Measurements from ENCODE around the gene PIK3CG. TPM values are rescaled to one million over a fixed set of nuclear protein-coding genes. Genes with fewer than 3 reads are reported as not detected.

The PIK3CG gene
- total RNA-seq, 1 experiment from 2014 or later, result 0.05 TPM

DNA sequence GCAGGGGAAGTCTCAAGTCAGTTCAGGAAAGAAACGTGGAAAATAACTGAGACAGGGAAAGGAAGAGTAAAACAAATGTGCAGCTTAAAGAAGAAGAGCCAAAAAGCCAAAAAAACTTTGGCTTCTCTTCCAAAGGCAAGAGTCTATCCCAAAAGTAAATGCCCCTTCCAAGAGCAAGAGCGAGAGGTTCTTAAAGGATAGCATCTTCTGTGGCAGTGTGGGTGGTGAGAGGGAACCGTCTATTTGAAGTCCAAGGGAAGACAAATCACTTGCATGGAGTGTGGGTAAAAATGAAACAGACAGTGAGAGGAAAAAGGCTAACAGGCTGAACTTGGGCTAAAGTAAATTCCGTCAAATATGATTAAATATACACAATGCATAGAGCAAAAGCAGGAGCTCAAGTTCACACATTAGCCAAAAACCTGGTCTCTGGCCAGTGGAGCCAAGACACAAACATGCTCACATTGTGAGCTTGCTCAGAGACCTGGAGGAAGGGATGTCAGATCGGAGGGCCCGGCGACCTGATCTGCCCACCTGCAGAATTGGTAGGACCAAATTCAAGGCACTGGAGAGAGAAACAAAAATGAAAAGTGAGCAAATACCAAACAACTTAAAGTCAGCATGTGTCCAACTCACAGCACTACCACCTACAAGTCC lies 87.0 kb downstream of the PIK3CG start:
- H3K9me3 ChIP-seq (ENCODE audit: control insufficient read depth in 1 of 2, insufficient read depth in 1 of 2, low read depth in 1 of 2, low read length in 2 of 2), result no peaks in the 10 kb centered on the region
- POLR2A ChIA-PET, result no interaction called here

More for the DNA sequence above, 87.0 kb downstream of the PIK3CG start:
- no peaks in the 10 kb centered on the region for H3K27me3 ChIP-seq (ENCODE audit: insufficient read depth, low read length)
- no peak for DNase-seq (ENCODE audit: low read depth, low spot score)
- H3K9me2 ChIP-seq (ENCODE audit: insufficient read depth), result no peaks in the 10 kb centered on the region
- no peaks in the 10 kb centered on the region for H4K20me1 ChIP-seq (ENCODE audit: insufficient read depth)
- H3K9ac ChIP-seq (ENCODE audit: low read length), result no peak overlapping the region
- no peak for TF ChIP-seq EGR1 (IDR thresholded peaks at IDR 0.05; ENCODE audit: low read depth)
- no peak for TF ChIP-seq JUND (IDR thresholded peaks at IDR 0.05)
- no peak for TF ChIP-seq SRF (IDR thresholded peaks at IDR 0.05; ENCODE audit: low read depth)
- TF ChIP-seq FOSL1 (IDR thresholded peaks at IDR 0.05; ENCODE audit: low read depth), result no peak
- TF ChIP-seq CBX3 (IDR thresholded peaks at IDR 0.05; ENCODE audit: low read depth), result no peak
- TF ChIP-seq, protein P1, sequence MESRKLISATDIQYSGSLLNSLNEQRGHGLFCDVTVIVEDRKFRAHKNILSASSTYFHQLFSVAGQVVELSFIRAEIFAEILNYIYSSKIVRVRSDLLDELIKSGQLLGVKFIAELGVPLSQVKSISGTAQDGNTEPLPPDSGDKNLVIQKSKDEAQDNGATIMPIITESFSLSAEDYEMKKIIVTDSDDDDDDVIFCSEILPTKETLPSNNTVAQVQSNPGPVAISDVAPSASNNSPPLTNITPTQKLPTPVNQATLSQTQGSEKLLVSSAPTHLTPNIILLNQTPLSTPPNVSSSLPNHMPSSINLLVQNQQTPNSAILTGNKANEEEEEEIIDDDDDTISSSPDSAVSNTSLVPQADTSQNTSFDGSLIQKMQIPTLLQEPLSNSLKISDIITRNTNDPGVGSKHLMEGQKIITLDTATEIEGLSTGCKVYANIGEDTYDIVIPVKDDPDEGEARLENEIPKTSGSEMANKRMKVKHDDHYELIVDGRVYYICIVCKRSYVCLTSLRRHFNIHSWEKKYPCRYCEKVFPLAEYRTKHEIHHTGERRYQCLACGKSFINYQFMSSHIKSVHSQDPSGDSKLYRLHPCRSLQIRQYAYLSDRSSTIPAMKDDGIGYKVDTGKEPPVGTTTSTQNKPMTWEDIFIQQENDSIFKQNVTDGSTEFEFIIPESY (IDR thresholded peaks at IDR 0.05; ENCODE audit: extremely low read depth, insufficient replicate concordance, low read length), result no peak
- TF ChIP-seq ELF1 (IDR thresholded peaks at IDR 0.05; ENCODE audit: borderline replicate concordance, low read depth), result no peak
- no peak for TF ChIP-seq EZH2phosphoT487 (IDR thresholded peaks at IDR 0.05; ENCODE audit: borderline replicate concordance)
- TF ChIP-seq, protein P2, sequence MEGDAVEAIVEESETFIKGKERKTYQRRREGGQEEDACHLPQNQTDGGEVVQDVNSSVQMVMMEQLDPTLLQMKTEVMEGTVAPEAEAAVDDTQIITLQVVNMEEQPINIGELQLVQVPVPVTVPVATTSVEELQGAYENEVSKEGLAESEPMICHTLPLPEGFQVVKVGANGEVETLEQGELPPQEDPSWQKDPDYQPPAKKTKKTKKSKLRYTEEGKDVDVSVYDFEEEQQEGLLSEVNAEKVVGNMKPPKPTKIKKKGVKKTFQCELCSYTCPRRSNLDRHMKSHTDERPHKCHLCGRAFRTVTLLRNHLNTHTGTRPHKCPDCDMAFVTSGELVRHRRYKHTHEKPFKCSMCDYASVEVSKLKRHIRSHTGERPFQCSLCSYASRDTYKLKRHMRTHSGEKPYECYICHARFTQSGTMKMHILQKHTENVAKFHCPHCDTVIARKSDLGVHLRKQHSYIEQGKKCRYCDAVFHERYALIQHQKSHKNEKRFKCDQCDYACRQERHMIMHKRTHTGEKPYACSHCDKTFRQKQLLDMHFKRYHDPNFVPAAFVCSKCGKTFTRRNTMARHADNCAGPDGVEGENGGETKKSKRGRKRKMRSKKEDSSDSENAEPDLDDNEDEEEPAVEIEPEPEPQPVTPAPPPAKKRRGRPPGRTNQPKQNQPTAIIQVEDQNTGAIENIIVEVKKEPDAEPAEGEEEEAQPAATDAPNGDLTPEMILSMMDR (IDR thresholded peaks at IDR 0.05 in 2 of 3, conservative IDR thresholded peaks at IDR 0.05 in 1 of 3; ENCODE audit: borderline replicate concordance in 1 of 3, insufficient read depth in 1 of 3, low read depth in 2 of 3, low read length in 2 of 3), result no peak
- TF ChIP-seq POLR2A (IDR thresholded peaks at IDR 0.05; ENCODE audit: borderline replicate concordance, extremely low read depth, insufficient read depth, insufficient read length), result no peak
- no peak for TF ChIP-seq MAX (IDR thresholded peaks at IDR 0.05)
- no peak for TF ChIP-seq TCF7L2 (IDR thresholded peaks at IDR 0.05; ENCODE audit: borderline replicate concordance, extremely low read depth, insufficient read depth, insufficient read length)
- TF ChIP-seq ZFX (IDR thresholded peaks at IDR 0.05), result no peak
- TF ChIP-seq YY1 (IDR thresholded peaks at IDR 0.05; ENCODE audit: extremely low read depth, insufficient replicate concordance, low read depth, low read length), result no peak
- H3K4me1 ChIP-seq (ENCODE audit: control insufficient read depth in 1 of 2, insufficient read depth in 2 of 2, low read length in 2 of 2), result no peaks in the 10 kb centered on the region
- no peaks in the 10 kb centered on the region for H3K79me2 ChIP-seq (ENCODE audit: insufficient read depth, low read length)
- no peak overlapping the region for H3K27ac ChIP-seq (ENCODE audit: low read depth, low read length)
- no peak overlapping the region for H2AFZ ChIP-seq (ENCODE audit: low read depth, low read length, poor library complexity, severe bottlenecking)
- H3K36me3 ChIP-seq (ENCODE audit: control insufficient read depth in 1 of 2, insufficient read depth in 2 of 2, low read length in 2 of 2), result no peaks in the 10 kb centered on the region
- no TSS peak for BruUV-seq (replicated peaks)
- no peak overlapping the region for H3K4me2 ChIP-seq (ENCODE audit: low read length)
- RAD21 ChIA-PET (ENCODE audit: low non-redundant PET in 1 of 2, low total read pairs in 2 of 2, uncharacterized antibody in 2 of 2, unreplicated experiment in 2 of 2), result no interaction called here
- CTCF ChIA-PET, result no interaction called here
- H3K4me3 ChIP-seq (replicated peaks in 1 of 2; ENCODE audit: low read depth in 1 of 2, low read length in 2 of 2), result no peak overlapping the region
- intact Hi-C loops (cut with micrococcal nuclease), result no loop called here
- ATAC-seq, result no peak

Data from HCT116 (cell line).